A172 (cell line): ENCODE measurements around the gene ANKRD63. TPM values are rescaled to one million over a fixed set of nuclear protein-coding genes. Genes with fewer than 3 reads are reported as not detected.

Experiments
- DNase-seq: peaks from one replicate; pipeline ENCODE4 v3.0.0-alpha.2; 2015; ENCODE audit warnings: low spot score
- total RNA-seq: library from RNA; depleted of rRNA; stranded (reverse); fragments of >200 nt; shearing (Covaris generic); gene quantifications from 2 replicates; pipeline ENCODE4 v1.2.3, GENCODE V29; 2014

Gene ANKRD63
- total RNA-seq, 1 experiment from 2014 or later: not detected

GRCh38 chr15:40295877-40296560 lies 13.2 kb upstream of the ANKRD63 start:
- DNase-seq: no peak

- no peak for DNase-seq
Measured at GRCh38 chr15:40295297-40295696, 12.4 kb upstream of the ANKRD63 start.

GRCh38 chr15:40293905-40294895 lies 11.3 kb upstream of the ANKRD63 start:
- DNase-seq: no peak

- DNase-seq: no peak
Measured at GRCh38 chr15:40293006-40293405, 10.1 kb upstream of the ANKRD63 start.

- DNase-seq: no peak
Measured at GRCh38 chr15:40292246-40292645, 9.4 kb upstream of the ANKRD63 start.

- no peak for DNase-seq
Measured at GRCh38 chr15:40290918-40291574, 8.2 kb upstream of the ANKRD63 start.

- DNase-seq: no peak
Measured at GRCh38 chr15:40290545-40290917, 7.7 kb upstream of the ANKRD63 start.

GRCh38 chr15:40289140-40289775 lies 6.4 kb upstream of the ANKRD63 start:
- DNase-seq: peak; percentile 52

- DNase-seq: no peak
Measured at GRCh38 chr15:40287968-40288367, 5.1 kb upstream of the ANKRD63 start.

GRCh38 chr15:40287505-40287904 lies 4.6 kb upstream of the ANKRD63 start:
- DNase-seq: no peak

- no peak for DNase-seq
Measured at GRCh38 chr15:40286794-40287193, 3.9 kb upstream of the ANKRD63 start.

GRCh38 chr15:40286061-40286532 lies 3.2 kb upstream of the ANKRD63 start:
- DNase-seq: no peak

GRCh38 chr15:40285554-40286011 lies 2.7 kb upstream of the ANKRD63 start:
- no peak for DNase-seq

GRCh38 chr15:40285151-40285550 lies 2.3 kb upstream of the ANKRD63 start:
- DNase-seq: no peak

- DNase-seq: no peak
Measured at GRCh38 chr15:40283615-40284300, 894 bp upstream of the ANKRD63 start.

GRCh38 chr15:40282147-40282868 lies 556 bp downstream of the ANKRD63 start:
- no peak for DNase-seq

- no peak for DNase-seq
Measured at GRCh38 chr15:40281801-40282146, 1.1 kb downstream of the ANKRD63 start.

GRCh38 chr15:40281057-40281800 lies 1.6 kb downstream of the ANKRD63 start:
- no peak for DNase-seq

GRCh38 chr15:40280260-40281056 lies 2.4 kb downstream of the ANKRD63 start:
- no peak for DNase-seq
